Kidney tubule cell (primary cell): ENCODE results near the gene CERS4.
A peak's percentile ranks its signal among the peaks of the same experiment; 100 is the strongest.
"Not testable (repeated sequence)": the region's sequence is repeated elsewhere in the genome, so short reads cannot be mapped to it uniquely, and the experiment has no call there.

Source experiments
- DNase-seq: peaks from one replicate; pipeline ENCODE4 v3.0.0-alpha.2; 2018; ENCODE audit warnings: low spot score

CERS4 gene

DNA sequence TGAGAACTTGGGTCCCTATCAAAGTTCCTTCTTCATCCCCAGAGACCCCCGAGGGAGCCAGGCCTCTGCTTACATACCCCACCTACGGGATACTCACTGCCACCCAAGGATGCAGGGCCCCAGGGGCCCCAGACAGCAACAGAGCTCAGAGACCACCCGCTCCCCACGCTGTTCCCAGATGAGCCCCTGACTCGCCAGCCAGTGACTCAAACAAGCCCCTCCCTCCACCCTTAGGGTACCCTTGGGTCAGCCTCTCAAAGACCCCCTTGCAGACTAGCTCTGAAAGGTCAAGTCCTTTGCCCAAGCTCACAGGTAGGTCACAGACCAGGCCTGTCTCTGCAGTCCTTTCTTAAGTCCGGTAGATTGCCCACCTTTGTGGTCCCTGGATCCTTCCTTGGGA lies 53.3 kb downstream of the CERS4 start:
- no peak for DNase-seq

GRCh38 chr19:8264248-8264647 lies 55.1 kb downstream of the CERS4 start:
- not testable (repeated sequence) for DNase-seq

DNA sequence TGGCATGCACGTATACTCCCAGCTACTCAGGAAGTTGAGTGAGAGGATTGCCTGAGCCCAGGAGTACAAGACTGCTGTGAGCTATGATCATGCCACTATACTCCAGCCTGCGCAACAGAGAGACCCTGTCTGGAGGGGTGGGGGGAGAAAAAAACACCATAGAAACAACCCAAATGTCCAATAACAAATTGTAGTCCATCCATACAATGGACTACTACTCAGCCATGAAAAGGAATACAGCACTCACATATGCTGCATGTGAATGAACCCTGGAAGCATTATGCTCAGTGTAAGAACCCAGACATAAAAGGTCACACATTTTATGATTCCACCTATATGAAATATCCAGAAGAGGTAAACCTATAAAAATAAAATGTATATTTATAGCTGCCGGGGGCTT lies 56.7 kb downstream of the CERS4 start:
- no peak for DNase-seq

- no peak for DNase-seq
Measured at GRCh38 chr19:8269724-8270123, 60.6 kb downstream of the CERS4 start.

DNA sequence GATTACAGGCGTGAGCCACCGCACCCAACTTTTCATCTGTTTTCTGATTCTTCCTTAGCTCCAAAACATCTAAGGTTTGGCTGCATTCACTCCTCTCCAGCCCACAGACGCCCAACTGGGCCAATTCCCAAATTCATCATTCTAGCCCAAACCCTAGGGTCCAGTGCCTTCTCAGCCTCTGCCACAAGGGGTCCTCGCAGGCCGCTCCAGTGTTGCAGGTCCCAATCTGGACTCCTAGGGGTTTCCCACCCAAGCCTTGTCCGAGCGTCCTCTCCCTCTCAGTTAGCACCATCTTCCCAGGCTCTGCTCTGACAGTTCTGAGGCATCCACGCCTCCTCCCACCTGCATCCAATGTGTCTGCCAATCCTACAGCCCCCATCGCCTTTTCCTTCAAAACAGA lies 67.3 kb downstream of the CERS4 start:
- not testable (repeated sequence) for DNase-seq

DNA sequence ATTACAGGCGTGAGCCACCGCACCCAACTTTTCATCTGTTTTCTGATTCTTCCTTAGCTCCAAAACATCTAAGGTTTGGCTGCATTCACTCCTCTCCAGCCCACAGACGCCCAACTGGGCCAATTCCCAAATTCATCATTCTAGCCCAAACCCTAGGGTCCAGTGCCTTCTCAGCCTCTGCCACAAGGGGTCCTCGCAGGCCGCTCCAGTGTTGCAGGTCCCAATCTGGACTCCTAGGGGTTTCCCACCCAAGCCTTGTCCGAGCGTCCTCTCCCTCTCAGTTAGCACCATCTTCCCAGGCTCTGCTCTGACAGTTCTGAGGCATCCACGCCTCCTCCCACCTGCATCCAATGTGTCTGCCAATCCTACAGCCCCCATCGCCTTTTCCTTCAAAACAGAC lies 82.2 kb downstream of the CERS4 start:
- DNase-seq: not testable (repeated sequence)

GRCh38 chr19:8302357-8302691 lies 93.2 kb downstream of the CERS4 start:
- DNase-seq: no peak

DNA sequence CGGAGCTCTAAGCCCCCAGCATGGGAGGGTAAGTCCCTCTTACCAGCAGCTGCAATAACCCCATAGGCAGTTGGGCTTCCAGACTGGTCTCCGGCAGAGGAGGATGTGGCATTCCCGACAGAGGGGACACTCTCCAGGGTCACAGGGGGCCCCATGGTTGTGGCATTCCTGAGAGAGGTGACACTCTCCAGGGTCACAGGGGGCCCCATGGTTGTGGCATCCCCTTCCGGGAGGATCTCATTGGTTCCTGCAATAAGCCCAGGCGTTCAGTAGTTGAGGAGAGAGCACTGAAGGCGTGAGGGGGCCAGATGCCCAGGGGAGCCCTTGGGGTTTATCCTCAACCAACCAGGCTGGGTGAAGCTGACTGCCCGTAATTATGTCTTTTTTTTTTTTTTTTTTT lies 93.6 kb downstream of the CERS4 start:
- no peak for DNase-seq

GRCh38 chr19:8304841-8305621 lies 95.9 kb downstream of the CERS4 start:
- no peak for DNase-seq

DNA sequence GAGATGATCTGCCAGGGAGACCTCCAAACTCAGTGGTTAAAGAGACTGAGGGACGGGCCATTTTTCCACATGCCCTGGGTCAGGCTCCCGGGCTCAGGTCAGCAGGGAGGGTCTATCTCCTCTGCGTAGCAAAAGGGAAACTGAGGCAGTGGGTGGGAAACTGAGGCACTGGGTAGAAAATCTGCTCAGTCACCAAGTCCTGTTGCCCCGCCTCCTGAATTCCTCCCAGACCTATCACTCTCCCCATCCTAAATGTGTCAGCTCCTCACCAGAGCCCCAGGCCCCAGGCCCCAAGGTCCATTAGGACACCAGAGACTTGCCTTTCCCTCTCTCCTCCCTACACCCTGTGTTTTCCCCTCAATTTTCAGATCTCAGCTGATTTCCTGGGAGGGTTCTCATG lies 96.6 kb downstream of the CERS4 start:
- no peak for DNase-seq

DNA sequence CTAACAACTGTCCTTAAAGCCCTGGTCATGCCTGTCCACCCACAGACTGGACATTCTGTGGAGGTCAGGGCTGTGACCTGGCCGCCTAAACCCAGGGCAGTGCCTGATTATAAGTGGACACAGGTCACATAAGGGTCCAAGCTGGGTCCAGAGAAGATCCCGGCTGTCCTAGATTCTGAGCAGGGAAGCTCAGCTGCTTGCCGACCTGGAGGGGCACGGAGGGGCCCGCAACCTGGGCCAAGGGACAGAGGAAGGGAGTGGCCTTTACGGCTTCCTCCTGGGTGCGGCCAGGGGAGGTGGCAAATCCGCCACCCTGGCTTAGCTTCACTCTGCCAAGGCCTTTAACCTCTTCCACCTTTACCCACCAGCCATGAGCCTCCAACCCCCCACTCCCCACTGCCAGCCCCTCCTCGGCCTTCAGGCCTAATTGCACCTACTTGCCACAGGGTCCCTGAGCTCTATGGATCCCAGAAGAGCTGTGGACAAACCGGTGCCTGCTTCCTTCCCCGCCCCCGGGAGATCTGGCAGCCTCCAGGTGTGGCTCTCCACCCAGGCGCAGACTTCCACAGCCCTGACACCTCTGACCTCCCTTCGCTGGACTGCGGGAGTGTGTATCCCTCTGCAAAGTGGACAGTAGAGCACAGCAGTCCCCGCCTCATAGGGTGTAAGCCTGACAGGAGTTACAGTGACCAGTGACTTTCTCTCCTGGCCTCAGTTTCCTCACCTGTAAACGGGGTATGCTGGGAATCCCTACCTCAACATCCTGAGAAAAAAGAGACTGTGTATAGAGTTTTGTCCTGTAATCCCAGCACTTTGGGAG lies 97.3 kb downstream of the CERS4 start:
- no peak for DNase-seq

GRCh38 chr19:8307400-8307964 lies 98.3 kb downstream of the CERS4 start:
- peak; percentile 23 for DNase-seq

DNA sequence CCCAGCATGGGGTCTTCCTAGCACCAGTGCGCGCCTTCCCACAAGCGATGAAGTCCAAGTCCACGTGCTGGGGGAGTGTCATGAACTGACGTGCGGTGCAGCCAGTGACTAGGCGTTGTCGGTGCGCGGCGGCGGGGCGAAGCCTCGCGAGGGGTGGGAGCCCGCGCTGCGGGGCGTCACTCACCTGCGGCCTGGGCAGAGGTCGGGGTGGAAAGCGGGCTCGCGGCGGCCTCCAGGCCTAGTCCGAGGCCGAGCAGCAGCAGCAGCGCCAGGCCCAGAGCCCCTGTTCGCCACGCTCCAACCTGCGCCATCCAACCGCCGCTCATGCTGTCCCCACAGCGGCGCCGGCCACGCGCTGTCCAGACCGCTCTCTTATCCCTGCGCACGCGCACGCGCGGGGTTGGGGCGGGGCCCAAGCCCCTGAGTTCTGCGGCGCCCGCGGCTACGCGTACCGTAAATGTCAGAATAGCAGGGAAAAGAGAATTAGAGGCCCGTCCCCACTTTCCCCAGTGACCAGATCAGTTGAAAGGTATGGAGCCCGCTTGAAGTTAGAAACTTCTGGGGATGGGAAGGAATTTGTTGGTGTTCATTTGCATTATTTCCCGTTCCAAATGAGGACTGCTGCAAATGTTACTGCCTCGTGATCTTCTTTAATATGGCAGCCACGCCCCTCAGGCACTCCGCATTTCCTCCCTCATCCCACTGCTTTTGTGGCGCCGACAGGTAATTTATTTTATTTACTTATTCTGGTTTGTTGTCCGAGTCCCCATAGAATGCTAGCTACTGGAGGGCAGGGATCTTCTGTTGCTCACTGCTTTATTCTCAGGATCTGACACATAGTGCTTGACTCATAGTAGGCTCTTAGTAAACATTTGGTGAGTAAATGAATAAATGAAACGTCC lies 99.0 kb downstream of the CERS4 start, which contains the start of gene CD320:
Gene CD320, minus strand, starts transcription at position 394 of the 902 bp plus-strand sequence. Its CDS starts 68 bp downstream, at position 326.
- DNase-seq: peak; percentile 87

DNA sequence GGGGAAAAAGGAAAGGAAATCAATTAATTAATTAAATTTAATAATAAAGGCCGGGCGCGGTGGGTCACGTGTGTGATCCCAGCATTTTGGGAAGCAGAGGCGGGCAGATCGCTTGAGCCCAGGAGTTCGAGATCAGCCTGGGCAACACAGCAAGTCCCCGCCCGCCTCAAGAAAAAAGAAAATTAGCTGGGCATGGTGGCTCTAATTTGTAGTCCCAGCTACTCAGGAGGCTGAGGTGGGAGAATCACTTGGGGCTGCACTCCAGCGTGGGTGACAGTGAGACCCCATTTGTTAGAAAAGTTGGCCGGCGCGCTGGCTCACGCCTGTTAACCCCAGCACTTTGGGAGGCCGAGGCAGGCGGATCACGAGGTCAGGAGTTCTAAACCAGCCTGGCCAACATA lies 99.7 kb downstream of the CERS4 start:
- no peak for DNase-seq

DNA sequence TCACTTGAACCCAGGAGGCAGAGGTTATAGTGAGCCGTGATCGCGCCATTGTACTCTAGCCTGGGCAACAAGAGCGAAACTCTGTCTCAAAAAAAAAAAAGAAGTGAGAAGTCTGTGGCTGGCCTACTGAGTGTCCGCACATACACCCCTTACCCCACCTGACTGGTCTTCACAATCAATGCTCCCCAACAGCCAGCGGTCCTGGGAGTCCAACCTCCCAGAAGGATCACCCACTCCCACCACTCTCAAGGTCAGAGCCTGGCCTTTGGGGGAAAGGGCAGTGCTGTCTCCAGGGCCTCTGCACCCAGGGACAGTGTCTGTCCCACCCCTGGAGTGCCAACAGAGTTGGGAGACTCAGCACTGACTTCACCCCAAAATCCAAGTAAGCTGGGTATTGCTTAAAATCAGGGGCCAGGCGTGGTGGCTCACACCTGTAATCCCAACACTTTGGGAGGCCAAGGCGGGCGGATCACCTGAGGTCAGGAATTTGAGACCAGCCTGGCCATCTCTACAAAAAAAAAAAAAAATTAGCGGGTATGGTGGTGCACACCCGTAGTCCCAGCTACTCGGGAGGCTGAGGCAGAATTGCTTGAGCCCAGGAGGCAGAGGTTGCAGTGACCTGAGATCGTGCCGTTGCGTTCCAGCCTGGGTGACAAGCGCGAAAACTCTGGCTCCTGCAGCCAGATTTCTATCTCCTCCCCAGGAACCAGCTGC lies 101.3 kb downstream of the CERS4 start:
- no peak for DNase-seq

DNA sequence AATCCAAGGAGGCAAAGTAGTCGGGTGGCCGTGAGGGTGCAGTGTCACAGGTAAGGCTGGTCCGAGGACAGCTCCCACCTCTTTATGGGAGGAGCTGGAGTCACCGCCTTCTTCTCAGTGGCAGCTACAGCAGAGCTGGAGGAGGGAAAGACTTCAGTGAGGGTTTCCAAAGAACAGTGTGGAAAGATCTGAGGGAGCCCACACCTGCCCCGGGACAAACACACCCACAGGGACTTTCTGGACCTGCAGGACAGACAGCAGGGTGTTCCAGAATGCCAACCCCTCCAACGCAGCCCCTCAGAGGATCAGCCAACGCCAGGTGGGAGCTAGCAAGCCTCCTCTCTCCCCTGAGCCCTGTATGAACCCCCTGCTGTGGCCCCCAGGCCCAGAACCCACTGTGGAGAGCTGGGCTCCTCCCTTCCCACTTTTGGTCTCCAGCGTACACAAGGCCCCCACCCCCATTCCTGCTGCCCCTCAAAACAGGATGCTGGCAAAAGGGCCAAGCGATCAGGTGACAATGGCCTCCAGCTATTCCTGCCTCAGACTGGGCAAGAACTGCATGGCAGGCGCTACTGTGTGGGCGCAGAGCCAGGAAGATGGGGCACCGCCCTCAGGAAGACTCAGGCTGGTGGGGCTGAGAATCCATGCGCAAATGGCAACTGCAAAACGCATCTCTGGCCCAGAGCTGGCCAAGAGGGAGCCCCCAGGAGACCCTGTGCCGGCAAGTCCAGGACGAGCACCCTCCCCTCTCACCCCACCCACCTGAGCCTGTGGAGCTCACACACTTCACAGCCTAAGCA lies 102.5 kb downstream of the CERS4 start:
- DNase-seq: no peak
